A673 (cell line): Measurements from ENCODE around the gene FCHSD2.

Source experiments
- EZH2 ChIP-seq: fragments of 200-600 bp; sonication (generic); IDR thresholded peaks from 2 replicates; pipeline ENCODE4 v1.6.1; 2017; ENCODE audit warnings: borderline replicate concordance, low read depth, mild to moderate bottlenecking, mixed read lengths, antibody characterized with exemption, low read length; ENCODE audit not compliant: poor library complexity, severe bottlenecking
- TF ChIP-seq, protein P1 (sequence below): fragments of 300-800, 200-600 bp; sonication (generic); conservative IDR thresholded peaks from 2 replicates; pipeline ENCODE4 v1.5.1; 2017; ENCODE audit warnings: low read depth, mild to moderate bottlenecking, antibody characterized with exemption, low read length, moderate library complexity, mixed read lengths

DNA sequence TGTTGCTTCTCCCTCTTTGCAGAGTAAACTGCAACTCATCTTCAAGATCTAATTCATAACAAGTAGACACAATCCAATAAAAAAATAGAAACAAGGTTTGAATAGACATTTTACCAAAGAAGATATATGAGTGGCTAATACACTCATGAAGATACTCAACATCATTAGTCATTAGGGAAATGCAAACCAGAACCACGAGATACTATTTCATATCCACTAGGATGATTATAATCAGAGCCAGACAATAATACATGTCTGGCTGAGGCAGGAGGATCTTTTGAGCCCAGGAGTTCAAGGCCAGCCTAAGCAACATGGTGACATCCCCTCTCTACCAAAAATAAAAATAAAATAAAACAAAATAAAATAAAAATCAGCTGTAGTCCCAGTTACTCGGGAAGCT lies 242.9 kb downstream of the FCHSD2 start:
- TF ChIP-seq, protein P1, sequence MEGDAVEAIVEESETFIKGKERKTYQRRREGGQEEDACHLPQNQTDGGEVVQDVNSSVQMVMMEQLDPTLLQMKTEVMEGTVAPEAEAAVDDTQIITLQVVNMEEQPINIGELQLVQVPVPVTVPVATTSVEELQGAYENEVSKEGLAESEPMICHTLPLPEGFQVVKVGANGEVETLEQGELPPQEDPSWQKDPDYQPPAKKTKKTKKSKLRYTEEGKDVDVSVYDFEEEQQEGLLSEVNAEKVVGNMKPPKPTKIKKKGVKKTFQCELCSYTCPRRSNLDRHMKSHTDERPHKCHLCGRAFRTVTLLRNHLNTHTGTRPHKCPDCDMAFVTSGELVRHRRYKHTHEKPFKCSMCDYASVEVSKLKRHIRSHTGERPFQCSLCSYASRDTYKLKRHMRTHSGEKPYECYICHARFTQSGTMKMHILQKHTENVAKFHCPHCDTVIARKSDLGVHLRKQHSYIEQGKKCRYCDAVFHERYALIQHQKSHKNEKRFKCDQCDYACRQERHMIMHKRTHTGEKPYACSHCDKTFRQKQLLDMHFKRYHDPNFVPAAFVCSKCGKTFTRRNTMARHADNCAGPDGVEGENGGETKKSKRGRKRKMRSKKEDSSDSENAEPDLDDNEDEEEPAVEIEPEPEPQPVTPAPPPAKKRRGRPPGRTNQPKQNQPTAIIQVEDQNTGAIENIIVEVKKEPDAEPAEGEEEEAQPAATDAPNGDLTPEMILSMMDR = no peak
- no peak for TF ChIP-seq EZH2
